Panc1 (cell line): Measurements from ENCODE around the gene IL16. TPM values are rescaled to one million over a fixed set of nuclear protein-coding genes. Genes with fewer than 3 reads are reported as not detected.

Experiments
- ATAC-seq: fragments of 200-7000 bp; cut with Tn5 transposase; 2 replicates; pipeline ENCODE4 v1.9.1; 2020; ENCODE audit warnings: mild to moderate bottlenecking, moderate library complexity
- BruUV-seq: library from RNA; stranded (reverse); fragments of 400-500 nt; replicated peaks from 2 replicates; lab custom pipeline; 2021; lab: Mats Ljungman, UMichigan
- CTCF ChIA-PET: fragments of 300-600 bp; sonication (Branson Sonifier 250); formaldehyde crosslinking; loops from one replicate; lab custom pipeline; 2022; ENCODE audit warnings: antibody characterized with exemption; lab: Charles Lee
- POLR2A ChIA-PET: fragments of 300-600 bp; sonication (Branson Sonifier 250); formaldehyde crosslinking; loops from one replicate; lab custom pipeline; 2022; ENCODE audit warnings: antibody characterized with exemption; lab: Charles Lee
- DNase-seq: peaks from one replicate; pipeline ENCODE4 v3.0.0-alpha.2; 2010; ENCODE audit warnings: low read depth, low spot score
- H3K27ac ChIP-seq: 2 replicates; pipeline ENCODE4 v1.5.1; 2011; ENCODE audit warnings: mild to moderate bottlenecking, low read length, inconsistent platforms
- H3K27me3 ChIP-seq: fragments of 200-500 bp; sonication (Bioruptor generic); 2 replicates; pipeline ENCODE4 v1.6.0; 2014; ENCODE audit warnings: low read length, inconsistent platforms; ENCODE audit not compliant: control insufficient read depth, insufficient read depth
- H3K36me3 ChIP-seq: fragments of 200-500 bp; sonication (Bioruptor generic); 2 replicates; pipeline ENCODE4 v1.5.1; 2014; ENCODE audit warnings: inconsistent platforms, mild to moderate bottlenecking, low read length, moderate library complexity; ENCODE audit not compliant: control insufficient read depth, insufficient read depth
- H3K4me1 ChIP-seq: 2 replicates; pipeline ENCODE4 v1.5.1; 2011; ENCODE audit warnings: inconsistent platforms, mild to moderate bottlenecking, low read length, moderate library complexity; ENCODE audit not compliant: control insufficient read depth, insufficient read depth
- H3K4me3 ChIP-seq, 2 experiments: 2 replicates each; pipeline ENCODE4 v1.5.1; 2011 to 2012; ENCODE audit warnings: low read depth in 2 of 2, low read length in 2 of 2, mild to moderate bottlenecking in 2 of 2, inconsistent platforms in 1 of 2, moderate library complexity in 1 of 2
- H3K9me3 ChIP-seq: fragments of 200-500 bp; sonication (Bioruptor generic); 2 replicates; pipeline ENCODE4 v1.5.1; 2014; ENCODE audit warnings: low read depth, mild to moderate bottlenecking, inconsistent platforms, low read length, moderate library complexity; ENCODE audit not compliant: control insufficient read depth, insufficient read depth
- POLR2AphosphoS5 ChIP-seq: IDR thresholded peaks from 2 replicates; pipeline ENCODE4 v1.6.1; 2012; ENCODE audit warnings: mild to moderate bottlenecking, low read depth, low read length, moderate library complexity
- SIN3A ChIP-seq: IDR thresholded peaks from 2 replicates; pipeline ENCODE4 v1.6.1; 2012; ENCODE audit warnings: low read depth, mild to moderate bottlenecking, low read length, moderate library complexity, borderline replicate concordance; ENCODE audit not compliant: insufficient read depth
- TCF7L2 ChIP-seq: IDR thresholded peaks from 2 replicates; pipeline ENCODE4 v1.6.1; 2011; ENCODE audit warnings: mild to moderate bottlenecking, low read depth, low read length, inconsistent platforms
- in situ Hi-C: cut with HindIII; loops from 2 replicates; pipeline ENCODE4 v1.10.0; 2016; ENCODE audit warnings: low sequenced_read_pairs, low pct_unique_long_range_greater_than_20kb
- intact Hi-C: fragments of 100-400 bp; cut with micrococcal nuclease; formaldehyde crosslinking; loops from one replicate; pipeline ENCODE4 v1.10.0; 2022; ENCODE audit not compliant: unreplicated experiment
- total RNA-seq: library from RNA; stranded (reverse); gene quantifications from one replicate; pipeline ENCODE4 v1.2.1, GENCODE V29; 2021; ENCODE audit not compliant: unreplicated experiment
- TF ChIP-seq, protein P1 (sequence below): fragments of 450-650 bp; IDR thresholded peaks from 2 replicates; pipeline ENCODE4 v1.5.1; 2017; ENCODE audit warnings: mild to moderate bottlenecking
- TF ChIP-seq, protein P2 (sequence below), 2 experiments: IDR thresholded peaks; 2 replicates each; pipeline ENCODE4 v1.6.1; 2011 to 2012; ENCODE audit warnings: low read depth in 2 of 2, control low read depth in 1 of 2, low read length in 1 of 2, mild to moderate bottlenecking in 1 of 2, moderate library complexity in 1 of 2; ENCODE audit not compliant: insufficient read depth in 1 of 2

The IL16 gene
- total RNA-seq, 1 experiment from 2014 or later, result 1.0 TPM

DNA sequence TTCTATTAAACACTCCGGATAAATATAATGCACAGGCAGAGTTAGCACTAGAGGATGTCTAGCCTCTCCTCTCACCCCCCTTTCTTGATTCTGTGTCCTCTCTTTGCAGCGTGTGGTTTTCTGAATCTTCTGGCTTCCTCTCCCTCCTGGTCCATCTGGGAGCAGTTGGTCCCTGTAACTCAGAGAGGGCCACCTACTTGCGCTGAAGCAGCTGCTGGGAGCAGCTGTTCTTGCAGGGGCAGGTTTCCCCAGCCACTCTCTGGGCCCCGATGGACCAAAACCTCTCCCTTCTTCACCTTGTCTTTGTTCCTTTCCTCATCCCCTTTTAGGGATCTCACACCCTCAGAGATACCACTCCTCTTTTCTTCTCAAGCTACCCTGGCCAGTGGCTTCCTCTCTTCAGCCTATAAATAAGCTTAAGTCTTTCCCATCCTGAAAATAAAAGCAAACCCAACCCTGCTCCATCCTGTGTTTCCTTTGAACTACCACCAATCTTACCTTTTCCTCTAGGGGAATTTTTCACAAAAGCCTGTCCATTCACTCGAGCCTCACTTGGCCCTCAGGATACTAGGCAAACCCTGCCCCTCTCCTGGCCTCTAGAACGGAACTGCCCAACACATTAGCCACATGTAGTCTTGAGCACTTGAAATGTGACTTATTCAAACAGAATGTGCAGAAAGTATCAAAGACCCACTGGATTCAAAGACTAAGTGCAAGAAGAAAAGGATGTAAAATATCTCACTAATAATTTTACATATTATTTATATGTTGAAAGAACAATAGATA is 67.6 kb downstream of the IL16 start:
- no peak for TF ChIP-seq TCF7L2
- no peak for TF ChIP-seq POLR2AphosphoS5
- TF ChIP-seq SIN3A, result no peak
- TF ChIP-seq, protein P1, sequence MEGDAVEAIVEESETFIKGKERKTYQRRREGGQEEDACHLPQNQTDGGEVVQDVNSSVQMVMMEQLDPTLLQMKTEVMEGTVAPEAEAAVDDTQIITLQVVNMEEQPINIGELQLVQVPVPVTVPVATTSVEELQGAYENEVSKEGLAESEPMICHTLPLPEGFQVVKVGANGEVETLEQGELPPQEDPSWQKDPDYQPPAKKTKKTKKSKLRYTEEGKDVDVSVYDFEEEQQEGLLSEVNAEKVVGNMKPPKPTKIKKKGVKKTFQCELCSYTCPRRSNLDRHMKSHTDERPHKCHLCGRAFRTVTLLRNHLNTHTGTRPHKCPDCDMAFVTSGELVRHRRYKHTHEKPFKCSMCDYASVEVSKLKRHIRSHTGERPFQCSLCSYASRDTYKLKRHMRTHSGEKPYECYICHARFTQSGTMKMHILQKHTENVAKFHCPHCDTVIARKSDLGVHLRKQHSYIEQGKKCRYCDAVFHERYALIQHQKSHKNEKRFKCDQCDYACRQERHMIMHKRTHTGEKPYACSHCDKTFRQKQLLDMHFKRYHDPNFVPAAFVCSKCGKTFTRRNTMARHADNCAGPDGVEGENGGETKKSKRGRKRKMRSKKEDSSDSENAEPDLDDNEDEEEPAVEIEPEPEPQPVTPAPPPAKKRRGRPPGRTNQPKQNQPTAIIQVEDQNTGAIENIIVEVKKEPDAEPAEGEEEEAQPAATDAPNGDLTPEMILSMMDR, result no peak
- TF ChIP-seq, protein P2, sequence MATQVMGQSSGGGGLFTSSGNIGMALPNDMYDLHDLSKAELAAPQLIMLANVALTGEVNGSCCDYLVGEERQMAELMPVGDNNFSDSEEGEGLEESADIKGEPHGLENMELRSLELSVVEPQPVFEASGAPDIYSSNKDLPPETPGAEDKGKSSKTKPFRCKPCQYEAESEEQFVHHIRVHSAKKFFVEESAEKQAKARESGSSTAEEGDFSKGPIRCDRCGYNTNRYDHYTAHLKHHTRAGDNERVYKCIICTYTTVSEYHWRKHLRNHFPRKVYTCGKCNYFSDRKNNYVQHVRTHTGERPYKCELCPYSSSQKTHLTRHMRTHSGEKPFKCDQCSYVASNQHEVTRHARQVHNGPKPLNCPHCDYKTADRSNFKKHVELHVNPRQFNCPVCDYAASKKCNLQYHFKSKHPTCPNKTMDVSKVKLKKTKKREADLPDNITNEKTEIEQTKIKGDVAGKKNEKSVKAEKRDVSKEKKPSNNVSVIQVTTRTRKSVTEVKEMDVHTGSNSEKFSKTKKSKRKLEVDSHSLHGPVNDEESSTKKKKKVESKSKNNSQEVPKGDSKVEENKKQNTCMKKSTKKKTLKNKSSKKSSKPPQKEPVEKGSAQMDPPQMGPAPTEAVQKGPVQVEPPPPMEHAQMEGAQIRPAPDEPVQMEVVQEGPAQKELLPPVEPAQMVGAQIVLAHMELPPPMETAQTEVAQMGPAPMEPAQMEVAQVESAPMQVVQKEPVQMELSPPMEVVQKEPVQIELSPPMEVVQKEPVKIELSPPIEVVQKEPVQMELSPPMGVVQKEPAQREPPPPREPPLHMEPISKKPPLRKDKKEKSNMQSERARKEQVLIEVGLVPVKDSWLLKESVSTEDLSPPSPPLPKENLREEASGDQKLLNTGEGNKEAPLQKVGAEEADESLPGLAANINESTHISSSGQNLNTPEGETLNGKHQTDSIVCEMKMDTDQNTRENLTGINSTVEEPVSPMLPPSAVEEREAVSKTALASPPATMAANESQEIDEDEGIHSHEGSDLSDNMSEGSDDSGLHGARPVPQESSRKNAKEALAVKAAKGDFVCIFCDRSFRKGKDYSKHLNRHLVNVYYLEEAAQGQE (IDR thresholded peaks at IDR 0.05; ENCODE audit: insufficient read depth in 1 of 2, low read depth in 2 of 2, low read length in 1 of 2), result no peak
- CTCF ChIA-PET, result no interaction called here
- POLR2A ChIA-PET, result interaction anchor here (0.5 kb wide), 1 partner anchor 1046 kb away, joined by 7 read pairs; no protein-coding TSS in a partner anchor
- intact Hi-C loops (no loop called here), in situ Hi-C loops (no loop called here)
- H3K4me3 ChIP-seq, result no peak overlapping the region
- ATAC-seq, result no peak
- no peaks in the 10 kb centered on the region for H3K9me3 ChIP-seq
- peaks cover 5% of the 10 kb centered on the region for H3K4me1 ChIP-seq
- BruUV-seq, result no TSS peak
- no peaks in the 10 kb centered on the region for H3K36me3 ChIP-seq
- no peak overlapping the region for H3K27ac ChIP-seq
- no peak for DNase-seq
- peaks cover 15% of the 10 kb centered on the region for H3K27me3 ChIP-seq

DNA sequence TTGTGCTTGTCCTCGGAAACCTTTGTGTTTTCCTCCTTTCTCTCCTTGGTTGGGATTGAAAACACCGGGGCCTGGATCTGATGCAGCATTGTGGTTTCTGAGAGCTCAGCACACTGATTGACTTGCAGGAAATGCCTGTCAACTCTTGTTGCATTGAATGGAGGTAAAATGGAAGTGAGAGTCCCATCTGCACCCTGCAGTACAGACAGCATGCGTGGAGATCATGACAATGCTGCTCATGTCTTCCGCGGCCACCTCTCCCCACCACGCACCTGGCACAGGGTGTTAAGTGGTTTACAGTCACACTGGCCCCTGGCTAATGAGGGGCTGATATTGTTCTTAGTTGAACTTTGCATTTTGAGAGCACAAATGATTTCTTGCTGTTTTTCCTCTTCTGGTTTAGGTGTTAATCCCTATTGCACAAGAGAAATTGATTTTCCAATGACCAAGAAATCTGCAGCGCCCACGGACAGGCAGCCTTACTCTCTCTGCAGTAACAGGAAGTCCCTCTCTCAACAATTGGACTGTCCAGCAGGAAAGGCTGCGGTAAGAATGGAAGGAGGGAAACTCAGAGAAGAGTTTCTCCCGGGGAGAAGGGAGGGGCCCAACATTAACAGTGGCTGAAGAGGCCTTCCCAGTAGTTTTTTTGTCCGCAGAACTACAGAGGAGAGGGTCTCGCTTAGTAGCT is 68.7 kb downstream of the IL16 start:
- DNase-seq, result no peak
- Histone ChIP-seq H3K4me3 (0 out of 4 replicates have a peak overlapping the region, but pooled peaks of 1 of the 2 experiments have one; percentile 12), H3K4me1 (peaks cover 5% of the 10 kb centered on the region), H3K9me3 (no peaks in the 10 kb centered on the region), H3K36me3 (no peaks in the 10 kb centered on the region), H3K27ac (no peak overlapping the region), H3K27me3 (peaks cover 9% of the 10 kb centered on the region)
- ATAC-seq, result peak; percentile 23
- CTCF ChIA-PET, result interaction anchor here (0.6 to 2.7 kb wide), 19 partner anchors 8 to 288 kb away, joined by 3 to 48 read pairs (median 4); no protein-coding TSS in a partner anchor
- in situ Hi-C loops (no loop called here), intact Hi-C loops (loop anchor here (5.0 kb wide), 1 partner anchor 288 kb away; no protein-coding TSS in a partner anchor)
- BruUV-seq, result no TSS peak
- TF ChIP-seq SIN3A (no peak), TCF7L2 (no peak), POLR2AphosphoS5 (no peak)
- TF ChIP-seq, protein P1, result no peak
- TF ChIP-seq, protein P2 (IDR thresholded peaks at IDR 0.05; ENCODE audit: insufficient read depth in 1 of 2, low read depth in 2 of 2, low read length in 1 of 2), result no peak
- POLR2A ChIA-PET, result interaction anchor here (0.6 kb wide), 2 partner anchors 45 to 83 kb away, joined by 3 to 5 read pairs; no protein-coding TSS in a partner anchor
